Natural killer cell (primary cell): ENCODE results near the gene RREB1. TPM values are rescaled to one million over a fixed set of nuclear protein-coding genes. Genes with fewer than 3 reads are reported as not detected.

Experiments used
- ATAC-seq, 3 donors: fragments of 150-1000 bp in 2 of 3; fragments of 200-7000 bp in 1 of 3; cut with Tn5 transposase; 1 replicate in 1 of 3; 2 replicates in 2 of 3; pipeline ENCODE4 v1.10.0; 2021; ENCODE audit warnings: mild to moderate bottlenecking in 2 of 3, moderate library complexity in 2 of 3
- DNase-seq, 2 donors: peaks; one replicate each; pipeline versions ENCODE4 v3.0.0 to v3.0.0-alpha.2; 2013 to 2021; ENCODE audit warnings: mixed read lengths in 1 of 2
- H3K27ac ChIP-seq: one replicate; pipeline ENCODE4 v1.5.1; 2013; ENCODE audit warnings: mild to moderate bottlenecking, low read length
- H3K27me3 ChIP-seq: one replicate; pipeline ENCODE4 v1.6.1; 2013; ENCODE audit warnings: low read length; ENCODE audit not compliant: control insufficient read depth, insufficient read depth
- H3K36me3 ChIP-seq: one replicate; pipeline ENCODE4 v1.6.1; 2013; ENCODE audit warnings: low read length; ENCODE audit not compliant: control insufficient read depth, insufficient read depth
- H3K4me1 ChIP-seq: one replicate; pipeline ENCODE4 v1.6.1; 2013; ENCODE audit warnings: low read length; ENCODE audit not compliant: control insufficient read depth, insufficient read depth
- H3K4me3 ChIP-seq: one replicate; pipeline ENCODE4 v1.5.1; 2013; ENCODE audit warnings: low read length
- H3K9me3 ChIP-seq: one replicate; pipeline ENCODE4 v1.6.1; 2013; ENCODE audit warnings: low read length; ENCODE audit not compliant: control insufficient read depth, insufficient read depth
- H3K27ac Mint-ChIP-seq, 2 donors: one replicate each; pipeline ENCODE4 v1.8.0; 2022; ENCODE audit warnings: mild to moderate bottlenecking in 2 of 2, mixed read lengths in 2 of 2, moderate library complexity in 1 of 2
- H3K27me3 Mint-ChIP-seq, 2 donors: one replicate each; pipeline ENCODE4 v1.8.0; 2022; ENCODE audit warnings: low read depth in 2 of 2, mixed read lengths in 2 of 2
- H3K36me3 Mint-ChIP-seq: one replicate; pipeline ENCODE4 v1.8.0; 2022; ENCODE audit warnings: mixed read lengths
- H3K4me1 Mint-ChIP-seq, 2 donors: one replicate each; pipeline ENCODE4 v1.8.0; 2022; ENCODE audit warnings: mixed read lengths in 2 of 2
- H3K4me3 Mint-ChIP-seq: one replicate; pipeline ENCODE4 v1.8.0; 2022; ENCODE audit warnings: mild to moderate bottlenecking, moderate library complexity, mixed read lengths
- H3K9me3 Mint-ChIP-seq, 2 donors: one replicate each; pipeline ENCODE4 v1.8.0; 2022; ENCODE audit warnings: mixed read lengths in 2 of 2
- CTCF ChIP-seq: fragments of 200-600 bp; IDR thresholded peaks from one replicate; pipeline ENCODE4 v1.8.0; 2022; ENCODE audit warnings: antibody characterized with exemption
- WGBS: methylation state at CpG from one replicate; pipeline ENCODE4 v1.1.7; 2013; ENCODE audit warnings: missing lambda C conversion rate; ENCODE audit not compliant: insufficient coverage; 5-methylcytosine and 5-hydroxymethylcytosine counted together
- intact Hi-C: fragments of 100-400 bp; cut with micrococcal nuclease; formaldehyde crosslinking; loops from one replicate; pipeline ENCODE4 v1.14.2; 2022
- total RNA-seq, 4 donors: library from RNA; stranded (reverse); fragments of 120-200 nt in 1 of 4; gene quantifications; one replicate each; pipeline versions ENCODE4 v1.2.3 to v1.2.4, GENCODE V29; 2013 to 2022

RREB1 gene
- total RNA-seq, 3 donors from 2014 or later (not counting 1 experiment from before 2014, with no cell fraction given): 42.2 to 51.8 (median 44.0) TPM

GRCh38 chr6:7164536-7165001 is 56.8 kb downstream of the RREB1 start:
- H3K27ac ChIP-seq: no peak overlapping the region
- no peak overlapping the region for H3K4me3 ChIP-seq
- H3K4me1 Mint-ChIP-seq: peaks cover 51 to 54% of the 10 kb centered on the region in 2 donors
- TF ChIP-seq CTCF: no peak
- DNase-seq: no peak
- intact Hi-C loops: no loop called here
- peaks cover 2% of the 10 kb centered on the region for H3K4me1 ChIP-seq
- no peaks in the 10 kb centered on the region for H3K9me3 Mint-ChIP-seq
- no peaks in the 10 kb centered on the region for H3K27me3 Mint-ChIP-seq
- WGBS: 94% methylated on average over 5 of the region's 5 CpGs
- H3K36me3 ChIP-seq: no peaks in the 10 kb centered on the region
- H3K27ac Mint-ChIP-seq: no peak overlapping the region
- no peaks in the 10 kb centered on the region for H3K27me3 ChIP-seq
- H3K36me3 Mint-ChIP-seq: no peaks in the 10 kb centered on the region
- no peak for ATAC-seq
- H3K4me3 Mint-ChIP-seq: no peak overlapping the region
- H3K9me3 ChIP-seq: no peaks in the 10 kb centered on the region

GRCh38 chr6:7165002-7165889 is 57.5 kb downstream of the RREB1 start:
- 81% methylated on average over 11 of the region's 11 CpGs for WGBS

DNA sequence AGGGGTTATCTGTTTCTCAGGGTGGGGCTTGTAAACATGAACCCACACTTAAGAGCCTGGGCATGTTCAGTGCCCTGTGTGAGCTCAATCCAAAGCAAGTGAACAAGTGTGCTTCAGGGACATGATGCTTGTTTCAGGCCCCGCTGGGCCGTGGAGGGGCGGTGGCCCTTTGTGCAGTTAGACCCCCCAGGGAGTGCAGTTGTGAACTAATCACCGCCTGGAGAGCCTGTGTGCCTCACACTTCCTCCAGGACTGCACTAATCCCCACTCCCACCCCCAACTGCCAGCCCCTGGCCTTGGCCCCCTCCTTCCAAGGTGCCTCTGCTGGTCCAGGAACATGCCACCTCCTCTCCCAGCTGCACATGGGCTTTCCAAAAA is 58.1 kb downstream of the RREB1 start:
- H3K4me3 ChIP-seq: no peak overlapping the region
- no peaks in the 10 kb centered on the region for H3K27me3 Mint-ChIP-seq
- H3K9me3 ChIP-seq: no peaks in the 10 kb centered on the region
- 60% methylated on average over 4 of the region's 4 CpGs for WGBS
- no peaks in the 10 kb centered on the region for H3K27me3 ChIP-seq
- no peaks in the 10 kb centered on the region for H3K36me3 Mint-ChIP-seq
- no peaks in the 10 kb centered on the region for H3K36me3 ChIP-seq
- no peak overlapping the region for H3K27ac ChIP-seq
- H3K4me3 Mint-ChIP-seq: no peak overlapping the region
- H3K27ac Mint-ChIP-seq: no peak overlapping the region
- intact Hi-C loops: no loop called here
- ATAC-seq (no peak), DNase-seq (no peak)
- H3K4me1 Mint-ChIP-seq: peaks cover 51 to 63% of the 10 kb centered on the region in 2 donors
- H3K4me1 ChIP-seq: peaks cover 2% of the 10 kb centered on the region
- no peaks in the 10 kb centered on the region for H3K9me3 Mint-ChIP-seq
- TF ChIP-seq CTCF: no peak

More at GRCh38 chr6:7165002-7165889, 57.5 kb downstream of the RREB1 start:
- H3K4me1 ChIP-seq: peaks cover 2% of the 10 kb centered on the region
- no peaks in the 10 kb centered on the region for H3K27me3 Mint-ChIP-seq
- no peak overlapping the region for H3K27ac ChIP-seq
- no peak for TF ChIP-seq CTCF
- DNase-seq (no peak), ATAC-seq (no peak)
- H3K4me1 Mint-ChIP-seq: peaks cover 50 to 60% of the 10 kb centered on the region in 2 donors
- H3K4me3 Mint-ChIP-seq: no peak overlapping the region
- no peaks in the 10 kb centered on the region for H3K9me3 ChIP-seq
- no peak overlapping the region for H3K27ac Mint-ChIP-seq
- H3K36me3 ChIP-seq: no peaks in the 10 kb centered on the region
- H3K9me3 Mint-ChIP-seq: no peaks in the 10 kb centered on the region
- intact Hi-C loops: no loop called here
- H3K27me3 ChIP-seq: no peaks in the 10 kb centered on the region
- no peaks in the 10 kb centered on the region for H3K36me3 Mint-ChIP-seq
- H3K4me3 ChIP-seq: no peak overlapping the region
